ENCODE data around the gene FGF12.
A peak's percentile ranks its signal among the peaks of the same experiment; 100 is the strongest.

Gene FGF12

DNA sequence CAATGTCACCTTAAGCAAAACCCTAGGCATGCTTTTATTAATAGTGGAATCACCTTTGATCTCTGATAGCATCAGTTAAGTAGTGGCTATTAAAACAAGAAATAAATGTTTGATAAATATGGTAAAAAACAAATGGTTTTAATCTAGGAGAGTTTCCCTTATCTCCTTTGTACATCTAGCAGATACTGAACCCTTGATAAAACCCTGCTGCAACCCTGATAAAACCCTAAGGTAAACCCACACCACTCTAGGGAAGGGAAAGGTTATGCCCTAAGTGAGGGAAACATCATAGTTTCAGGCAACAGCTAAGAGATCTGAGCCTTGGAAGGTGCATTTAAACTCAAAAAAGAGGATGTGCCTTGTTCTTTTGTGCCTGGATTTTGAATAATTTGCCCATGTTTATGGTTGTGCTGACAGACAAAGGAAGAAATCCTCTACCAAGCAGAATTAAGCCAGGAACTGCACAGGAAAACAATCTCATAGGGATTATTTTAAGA lies 309.7 kb downstream of the FGF12 start:
- H3K4me3 ChIP-seq (ENCODE audit: low read depth, low read length), result no peak overlapping the region

DNA sequence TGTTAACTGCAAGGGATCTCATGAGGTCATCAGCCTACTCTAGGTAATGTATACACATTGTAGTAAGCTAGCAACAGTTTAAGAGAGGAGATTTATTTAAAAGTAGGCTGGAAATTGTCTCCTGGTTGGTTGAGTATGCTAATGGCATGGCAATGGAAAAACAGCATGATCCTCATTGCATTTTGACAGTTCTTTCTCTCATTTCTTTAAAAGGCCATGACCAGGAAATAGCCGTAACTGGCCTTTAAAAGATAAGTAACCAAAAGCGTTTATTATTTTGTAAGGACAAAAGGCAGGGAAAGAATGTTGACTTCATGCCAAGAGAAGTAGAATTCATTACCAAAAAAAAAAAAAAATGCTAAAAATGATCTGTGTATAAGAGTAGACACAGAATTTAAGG lies 310.3 kb downstream of the FGF12 start:
- H3K4me3 ChIP-seq (ENCODE audit: low read depth, low read length), result no peak overlapping the region

DNA sequence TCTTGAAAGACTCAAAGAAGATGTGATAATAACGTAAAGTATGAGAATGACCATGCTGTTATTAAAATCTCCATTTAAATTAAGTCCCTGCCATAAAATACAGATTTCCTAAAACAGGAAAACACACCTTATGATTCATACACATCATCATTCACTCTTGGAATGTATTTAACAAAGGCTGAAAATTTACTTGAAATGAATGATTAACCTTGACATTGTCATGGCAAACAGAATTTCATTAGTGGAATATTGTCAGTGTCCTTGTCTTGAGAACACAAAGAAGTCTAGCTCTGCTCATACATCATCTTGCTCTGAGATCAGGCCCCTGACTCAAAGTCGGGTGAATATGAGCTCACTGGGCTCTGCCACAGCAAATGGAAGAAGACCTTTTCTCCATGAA lies 313.9 kb downstream of the FGF12 start:
- no peak overlapping the region for H3K4me3 ChIP-seq (ENCODE audit: low read depth, low read length)

DNA sequence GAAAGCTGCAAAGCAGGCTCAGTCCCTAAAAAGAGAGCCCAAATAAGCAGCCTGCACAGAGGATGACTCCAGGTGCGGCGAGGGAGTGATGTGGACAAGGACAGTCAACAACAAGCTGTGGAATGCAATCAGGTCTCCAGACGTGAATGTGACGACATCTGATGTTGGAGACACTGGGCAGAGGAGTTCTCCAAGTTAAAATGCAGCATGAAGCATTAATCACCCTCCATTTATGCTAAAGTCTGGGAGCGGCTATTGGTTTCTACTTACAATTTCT lies 316.7 kb downstream of the FGF12 start:
- no peak overlapping the region for H3K4me3 ChIP-seq (ENCODE audit: low read depth, low read length)

DNA sequence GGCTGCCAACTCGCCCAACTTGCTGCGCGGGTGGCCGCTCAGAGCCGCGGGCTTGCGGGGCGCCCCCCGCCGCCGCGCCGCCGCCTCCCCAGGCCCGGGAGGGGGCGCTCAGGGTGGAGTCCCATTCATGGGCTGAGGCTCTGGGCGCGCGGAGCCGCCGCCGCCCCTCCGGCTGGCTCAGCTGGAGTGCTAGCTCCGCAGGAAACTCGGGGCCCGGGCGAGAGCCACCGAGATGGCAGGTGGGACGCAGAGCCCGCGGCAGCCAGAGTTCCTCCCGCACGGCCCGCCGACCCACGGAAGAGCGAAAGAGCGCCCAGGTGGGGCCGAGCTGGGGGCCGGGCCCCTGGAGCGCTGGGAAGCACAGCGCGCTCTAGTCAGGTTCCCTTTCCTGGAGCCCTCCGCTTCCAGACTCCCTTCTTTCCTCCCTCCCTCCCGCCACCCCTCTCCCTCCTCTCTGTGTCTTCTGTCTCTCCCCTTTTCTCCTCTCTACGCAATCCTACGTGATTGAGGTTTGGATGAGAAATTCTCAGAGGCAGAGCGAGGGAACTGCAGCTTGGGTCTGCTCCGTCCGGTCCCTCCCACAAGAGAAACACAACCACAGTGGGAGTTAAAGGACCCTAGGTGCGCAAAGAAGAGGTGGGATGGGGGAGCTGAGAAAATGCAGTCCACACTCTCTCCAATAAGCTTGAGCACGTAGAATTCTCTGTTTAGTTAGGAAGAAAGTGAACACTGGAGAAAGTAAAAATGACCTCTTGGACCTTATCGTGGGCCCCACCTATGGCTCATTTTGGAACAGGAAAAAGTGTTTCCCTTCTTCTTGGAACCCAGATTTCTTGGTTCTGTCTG lies 317.3 kb downstream of the FGF12 start:
- peak overlapping the region; percentile 66 for H3K4me3 ChIP-seq (ENCODE audit: low read depth, low read length)

DNA sequence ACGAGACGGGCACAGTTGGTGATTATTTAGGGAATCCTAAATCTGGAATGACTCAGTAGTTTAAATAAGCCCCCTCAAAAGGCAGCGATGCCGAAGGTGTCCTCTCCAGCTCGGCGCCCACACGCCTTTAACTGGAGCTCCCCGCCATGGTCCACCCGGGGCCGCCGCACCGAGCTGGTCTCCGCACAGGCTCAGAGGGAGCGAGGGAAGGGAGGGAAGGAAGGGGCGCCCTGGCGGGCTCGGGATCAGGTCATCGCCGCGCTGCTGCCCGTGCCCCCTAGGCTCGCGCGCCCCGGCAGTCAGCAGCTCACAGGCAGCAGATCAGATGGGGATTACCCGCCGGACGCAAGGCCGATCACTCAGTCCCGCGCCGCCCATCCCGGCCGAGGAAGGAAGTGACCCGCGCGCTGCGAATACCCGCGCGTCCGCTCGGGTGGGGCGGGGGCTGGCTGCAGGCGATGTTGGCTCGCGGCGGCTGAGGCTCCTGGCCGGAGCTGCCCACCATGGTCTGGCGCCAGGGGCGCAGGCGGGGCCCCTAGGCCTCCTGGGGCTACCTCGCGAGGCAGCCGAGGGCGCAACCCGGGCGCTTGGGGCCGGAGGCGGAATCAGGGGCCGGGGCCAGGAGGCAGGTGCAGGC lies 318.0 kb downstream of the FGF12 start:
- H3K4me3 ChIP-seq (ENCODE audit: low read depth, low read length), result peak overlapping the region; percentile 66

DNA sequence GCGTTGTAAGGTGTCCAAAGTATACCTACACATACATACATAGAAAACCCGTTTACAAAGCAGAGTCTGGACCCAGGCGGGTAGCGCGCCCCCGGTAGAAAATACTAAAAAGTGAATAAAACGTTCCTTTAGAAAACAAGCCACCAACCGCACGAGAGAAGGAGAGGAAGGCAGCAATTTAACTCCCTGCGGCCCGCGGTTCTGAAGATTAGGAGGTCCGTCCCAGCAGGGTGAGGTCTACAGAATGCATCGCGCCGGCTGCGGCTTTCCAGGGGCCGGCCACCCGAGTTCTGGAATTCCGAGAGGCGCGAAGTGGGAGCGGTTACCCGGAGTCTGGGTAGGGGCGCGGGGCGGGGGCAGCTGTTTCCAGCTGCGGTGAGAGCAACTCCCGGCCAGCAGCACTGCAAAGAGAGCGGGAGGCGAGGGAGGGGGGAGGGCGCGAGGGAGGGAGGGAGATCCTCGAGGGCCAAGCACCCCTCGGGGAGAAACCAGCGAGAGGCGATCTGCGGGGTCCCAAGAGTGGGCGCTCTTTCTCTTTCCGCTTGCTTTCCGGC lies 318.6 kb downstream of the FGF12 start:
- H3K4me3 ChIP-seq (ENCODE audit: low read depth, low read length), result peak overlapping the region; percentile 66

DNA sequence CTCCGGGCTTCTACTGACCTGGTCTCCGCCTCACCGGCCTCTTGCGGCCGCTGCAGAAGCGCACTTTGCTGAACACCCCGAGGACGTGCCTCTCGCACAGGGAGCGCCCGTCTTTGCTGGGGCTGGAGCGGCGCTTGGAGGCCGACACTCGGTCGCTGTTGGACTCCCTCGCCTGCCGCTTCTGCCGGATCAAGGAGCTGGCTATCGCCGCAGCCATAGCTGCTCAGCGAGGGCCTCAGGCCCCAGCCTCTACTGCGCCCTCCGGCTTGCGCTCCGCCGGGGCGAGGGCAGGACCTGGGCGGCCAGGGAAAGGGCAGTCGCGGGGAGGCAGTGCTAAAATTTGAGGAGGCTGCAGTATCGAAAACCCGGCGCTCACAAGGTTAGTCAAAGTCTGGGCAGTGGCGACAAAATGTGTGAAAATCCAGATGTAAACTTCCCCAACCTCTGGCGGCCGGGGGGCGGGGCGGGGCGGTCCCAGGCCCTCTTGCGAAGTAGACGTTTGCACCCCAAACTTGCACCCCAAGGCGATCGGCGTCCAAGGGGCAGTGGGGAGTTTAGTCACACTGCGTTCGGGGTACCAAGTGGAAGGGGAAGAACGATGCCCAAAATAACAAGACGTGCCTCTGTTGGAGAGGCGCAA lies 319.2 kb downstream of the FGF12 start:
- peak overlapping the region; percentile 66 for H3K4me3 ChIP-seq (ENCODE audit: low read depth, low read length)

DNA sequence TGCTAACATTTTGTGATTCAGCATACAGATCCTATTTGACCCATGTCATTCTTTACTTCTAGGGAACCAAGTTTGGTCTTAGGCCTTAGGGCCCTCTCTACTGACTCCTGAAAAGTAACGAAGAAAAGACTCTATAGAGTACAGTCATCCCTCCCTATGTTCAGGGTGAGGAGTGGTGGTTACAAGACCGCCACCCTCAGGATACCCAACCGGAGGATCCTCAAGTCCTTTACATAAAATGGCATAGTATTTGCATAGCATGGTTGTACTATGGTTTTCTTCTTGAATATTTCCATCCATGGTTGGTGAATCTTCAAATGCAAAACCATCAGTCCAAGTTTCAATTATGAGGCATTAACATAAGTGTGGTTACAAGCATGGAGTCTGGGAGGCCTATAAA lies 327.6 kb downstream of the FGF12 start:
- H3K4me3 ChIP-seq (ENCODE audit: low read depth, low read length), result no peak overlapping the region

DNA sequence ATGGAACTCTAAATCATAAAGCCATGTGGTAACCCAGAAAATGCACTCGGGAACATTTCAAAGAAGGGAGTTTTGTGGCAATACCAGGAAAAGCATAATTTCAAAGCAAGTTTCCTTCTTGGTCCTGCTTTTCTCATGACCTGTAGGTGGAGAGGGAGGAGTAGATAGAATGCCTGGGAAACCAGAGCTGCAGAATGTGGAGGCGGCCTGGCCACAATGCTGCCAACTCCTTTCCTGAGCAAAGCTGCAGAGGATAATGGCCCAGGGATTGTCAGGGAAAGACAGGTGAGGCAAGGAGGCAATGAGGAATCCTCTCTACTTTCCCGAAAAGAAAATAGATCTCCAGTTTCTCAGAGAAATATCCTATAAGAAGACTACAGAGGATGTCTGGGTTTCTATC lies 330.3 kb downstream of the FGF12 start:
- no peak overlapping the region for H3K4me3 ChIP-seq (ENCODE audit: low read depth, low read length)

DNA sequence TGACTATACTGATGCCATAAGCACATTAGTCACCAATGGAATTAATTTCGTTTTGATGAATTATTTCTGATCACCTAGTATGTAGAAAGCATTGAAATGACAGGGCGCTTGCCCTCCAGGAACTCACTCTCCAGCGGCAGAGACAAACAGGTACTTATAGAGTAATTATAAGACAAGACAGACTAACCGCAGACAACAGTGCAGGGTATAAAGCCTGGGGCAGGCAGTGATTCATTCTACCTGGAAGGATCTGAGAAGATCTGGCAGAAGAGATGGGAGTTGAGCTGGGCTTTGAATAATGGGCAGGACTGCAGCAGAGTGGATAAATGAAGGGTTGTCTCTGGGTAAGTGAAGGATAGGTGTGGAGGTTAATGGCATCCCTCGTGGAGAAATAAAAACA lies 331.8 kb downstream of the FGF12 start:
- H3K4me3 ChIP-seq (ENCODE audit: low read depth, low read length), result no peak overlapping the region

DNA sequence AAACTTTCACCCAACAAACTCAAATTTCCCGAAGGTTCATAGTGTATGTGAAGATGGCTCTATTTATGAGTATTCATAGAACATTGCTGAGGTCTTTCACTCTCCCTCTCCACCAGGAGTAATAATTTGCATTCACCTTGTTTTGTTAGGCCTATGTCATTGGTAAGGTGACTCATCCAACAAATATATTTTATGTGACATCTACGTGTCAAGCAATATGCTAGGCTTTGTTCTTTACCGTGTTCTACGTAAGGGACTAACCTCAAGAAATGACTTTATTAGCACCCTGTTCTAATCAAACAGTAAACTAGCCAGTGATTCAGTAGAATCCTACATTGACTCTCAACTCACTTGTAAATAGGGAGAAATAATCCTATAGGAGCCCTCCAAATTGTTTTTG lies 334.4 kb downstream of the FGF12 start:
- H3K4me3 ChIP-seq (ENCODE audit: low read depth, low read length), result no peak overlapping the region

DNA sequence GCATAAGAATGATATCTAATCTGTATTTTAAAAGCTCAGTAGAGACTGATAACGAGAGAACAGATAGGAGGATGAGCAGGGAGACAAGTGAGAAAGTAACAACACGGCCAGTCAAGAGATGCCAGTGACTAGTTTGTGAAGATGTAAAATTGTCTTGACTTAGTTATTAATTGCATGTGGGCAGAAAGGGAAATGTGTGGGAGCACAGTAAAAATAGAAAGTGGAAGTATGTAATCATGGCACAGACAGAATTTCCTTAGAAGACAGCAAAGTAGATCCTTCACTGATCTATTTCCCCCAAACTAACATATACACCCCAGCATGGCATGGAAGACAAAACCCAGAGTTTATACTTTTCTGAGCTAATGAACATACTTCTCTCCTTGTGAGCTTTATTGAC lies 344.5 kb downstream of the FGF12 start:
- no peak overlapping the region for H3K4me3 ChIP-seq (ENCODE audit: low read depth, low read length)

DNA sequence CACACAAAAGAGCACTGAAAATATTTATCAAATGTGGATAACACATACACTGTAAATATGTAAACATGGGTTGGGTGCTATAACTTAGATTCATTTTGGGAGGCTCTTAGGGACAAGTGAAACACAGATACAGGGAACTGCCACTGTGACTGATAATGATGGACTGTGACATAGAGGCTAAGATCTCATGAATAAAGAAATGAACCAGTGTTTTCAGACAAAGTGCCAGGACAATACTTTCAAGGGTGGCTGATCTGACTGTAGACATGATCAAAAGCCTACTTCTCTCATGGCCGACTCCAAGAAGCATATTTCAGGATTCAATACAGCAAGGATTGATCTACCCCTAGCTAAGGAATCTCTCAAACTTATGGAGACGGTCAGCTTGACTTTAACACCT lies 353.8 kb downstream of the FGF12 start:
- no peak overlapping the region for H3K4me3 ChIP-seq (ENCODE audit: low read depth, low read length)

DNA sequence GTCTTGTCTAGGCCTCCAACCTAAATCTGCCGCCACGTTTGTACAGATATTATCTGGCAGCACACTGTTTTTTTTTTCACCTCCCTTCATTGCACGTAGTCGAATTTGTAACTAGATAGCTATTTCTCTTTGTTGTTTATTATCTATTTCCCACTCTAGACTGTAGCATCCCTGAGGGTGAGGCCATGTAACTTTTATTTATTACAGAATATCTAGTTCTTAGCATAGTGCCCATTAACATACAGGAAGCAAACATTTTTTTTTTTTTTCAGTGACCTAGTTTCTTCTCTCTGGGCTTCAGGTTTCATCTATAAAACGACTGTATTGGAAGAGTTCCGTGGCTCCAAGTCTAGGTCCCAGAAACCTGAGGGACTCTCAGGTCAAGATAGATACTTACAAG lies 354.3 kb downstream of the FGF12 start:
- H3K4me3 ChIP-seq (ENCODE audit: low read depth, low read length), result no peak overlapping the region

DNA sequence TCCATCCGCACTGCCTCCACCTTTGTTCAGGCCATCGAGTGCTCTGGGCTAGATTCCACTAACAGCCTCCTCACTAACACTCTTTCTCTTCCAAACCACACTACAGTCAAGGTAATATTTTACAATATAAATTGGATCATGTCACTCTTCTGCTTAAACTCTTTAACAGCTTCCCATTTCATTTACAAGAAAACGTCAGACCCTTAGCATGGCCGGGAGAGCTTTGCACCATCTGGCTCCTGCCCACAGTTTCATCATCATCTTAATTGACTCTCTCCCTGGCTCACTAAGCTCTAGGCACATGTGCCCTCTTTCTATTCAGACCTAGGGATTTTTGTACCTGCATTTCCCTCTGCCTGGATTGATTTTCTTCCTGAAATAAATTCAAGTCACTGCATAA lies 354.7 kb downstream of the FGF12 start:
- no peak overlapping the region for H3K4me3 ChIP-seq (ENCODE audit: low read depth, low read length)

DNA sequence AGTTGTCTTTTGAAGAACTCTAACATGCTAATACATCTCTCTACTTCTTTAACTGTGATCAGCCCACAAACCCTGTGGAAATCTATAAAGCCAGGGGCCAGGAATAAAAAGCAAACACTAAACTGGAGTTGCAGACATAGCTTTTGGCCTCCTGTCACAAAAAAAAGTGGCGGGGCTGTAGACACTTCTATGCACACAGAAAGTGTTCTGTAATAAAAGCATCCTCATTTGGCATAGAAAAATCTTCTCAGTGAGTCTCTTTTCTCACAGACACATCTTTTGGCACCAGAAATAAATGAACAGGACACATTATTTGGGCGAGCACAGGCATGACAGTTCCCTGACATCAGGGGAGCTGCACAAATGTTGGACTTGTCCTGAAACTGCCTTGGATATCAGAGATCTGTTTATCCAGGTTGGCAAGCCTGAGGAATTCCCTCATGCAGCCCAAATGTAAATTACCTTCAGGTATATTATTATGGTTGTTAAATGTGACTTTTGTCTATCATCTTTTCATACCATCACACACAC lies 355.4 kb downstream of the FGF12 start:
- H3K4me3 ChIP-seq (ENCODE audit: low read depth, low read length), result no peak overlapping the region

DNA sequence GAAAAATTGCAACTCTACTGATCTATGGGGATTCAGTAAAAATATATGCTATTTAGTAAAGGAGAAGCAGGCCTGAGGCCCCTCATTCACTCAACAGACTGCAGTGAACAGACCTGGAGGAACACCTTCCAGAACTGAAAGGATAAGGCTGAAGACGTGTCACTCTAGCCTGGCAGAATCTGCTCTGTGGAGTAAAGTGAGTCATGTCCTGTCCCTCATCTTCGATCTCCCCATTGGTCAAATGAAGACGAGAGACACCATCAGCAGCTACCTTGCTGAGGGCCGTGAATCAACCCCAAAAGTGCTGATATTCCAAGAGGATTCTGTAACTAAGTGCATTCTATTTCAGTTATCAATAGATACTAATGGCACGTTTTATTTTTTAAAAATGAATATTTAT lies 359.7 kb downstream of the FGF12 start:
- no peak overlapping the region for H3K4me3 ChIP-seq (ENCODE audit: low read depth, low read length)

DNA sequence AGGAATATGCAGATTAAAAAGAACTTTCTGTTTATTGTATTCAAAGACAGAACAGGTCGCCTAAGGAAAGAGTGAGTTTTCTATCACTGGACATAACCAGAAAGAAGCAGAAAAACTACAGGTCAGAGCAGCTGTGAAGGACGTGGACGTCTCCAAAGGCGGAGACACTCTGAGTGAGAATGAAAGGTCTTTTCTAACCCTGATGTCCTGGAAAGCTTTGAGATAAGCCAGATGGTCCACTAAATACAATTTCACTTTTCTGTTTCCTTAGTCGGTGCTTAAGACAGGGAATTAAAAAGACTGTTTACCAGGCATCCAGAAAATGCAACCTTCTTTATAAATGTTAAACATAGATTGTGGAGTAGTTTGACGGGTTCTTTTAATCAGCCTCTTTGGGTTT lies 360.4 kb downstream of the FGF12 start:
- H3K4me3 ChIP-seq (ENCODE audit: low read depth, low read length), result no peak overlapping the region

DNA sequence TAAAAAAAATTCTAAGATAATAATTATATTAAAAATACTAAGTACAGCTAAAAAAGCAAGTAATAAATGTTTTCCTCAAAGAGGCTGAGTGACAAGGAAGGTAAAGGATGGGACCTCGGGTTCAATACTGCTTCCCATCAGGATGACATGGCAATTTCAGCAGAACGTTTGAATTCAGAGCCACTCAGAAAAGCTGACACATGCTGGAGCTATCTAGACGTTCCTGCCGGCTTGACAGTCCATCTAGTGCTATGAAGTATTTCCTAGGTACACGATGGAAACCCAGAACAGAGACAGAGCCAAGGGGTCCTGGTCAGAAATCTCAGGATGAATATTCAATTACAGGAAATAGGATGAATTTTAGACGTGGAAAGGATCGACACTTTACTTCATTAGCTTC lies 361.8 kb downstream of the FGF12 start:
- H3K4me3 ChIP-seq (ENCODE audit: low read depth, low read length), result no peak overlapping the region

DNA sequence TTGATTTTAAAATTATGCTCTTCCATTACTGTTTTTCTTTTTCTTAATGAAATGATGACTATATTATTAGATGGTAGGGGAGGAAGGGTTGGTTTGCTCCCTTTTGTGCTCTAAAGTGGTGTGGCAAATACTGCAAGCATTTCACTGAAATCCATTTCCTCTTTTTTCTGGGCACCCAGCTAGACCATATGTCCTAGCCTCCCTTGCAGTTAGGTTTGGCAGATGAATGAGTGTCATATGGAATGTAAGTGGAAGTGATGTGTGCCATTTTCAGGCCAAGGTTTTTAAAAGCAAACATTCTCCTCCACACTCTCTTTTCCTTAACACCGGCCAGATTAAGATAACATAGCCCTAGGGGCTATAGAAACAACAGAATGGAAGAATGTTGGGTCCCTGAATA lies 363.0 kb downstream of the FGF12 start:
- H3K4me3 ChIP-seq (ENCODE audit: low read depth, low read length), result no peak overlapping the region

DNA sequence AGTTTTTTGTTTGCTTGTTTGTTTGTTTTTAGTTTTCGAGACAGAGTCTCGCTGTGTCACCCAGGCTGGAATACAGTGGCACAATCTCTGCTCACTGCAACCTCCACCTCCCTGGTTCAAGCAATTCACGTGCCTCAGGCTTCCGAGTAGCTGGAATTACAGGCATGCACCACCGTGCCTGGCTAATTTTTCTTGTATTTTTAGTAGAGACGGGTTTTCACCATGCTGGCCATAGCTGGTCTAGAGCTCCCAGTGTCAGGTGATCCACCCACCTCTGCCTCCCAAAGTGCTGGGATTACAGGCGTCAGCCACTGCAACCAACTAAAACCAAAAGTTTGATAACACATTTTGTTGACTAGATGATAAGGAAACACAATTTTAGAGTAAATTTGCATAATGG lies 372.7 kb downstream of the FGF12 start:
- H3K4me3 ChIP-seq (ENCODE audit: low read depth, low read length), result no peak overlapping the region

Measured in iPS-11a (cell line).